DND-41 (cell line): ENCODE data around the gene LHFPL4.
"Not testable (repeated sequence)": the region's sequence is repeated elsewhere in the genome, so short reads cannot be mapped to it uniquely, and the experiment has no call there.

ENCODE experiments used
- ATAC-seq: fragments of 200-7000 bp; cut with Tn5 transposase; 3 replicates; pipeline ENCODE4 v1.9.1; 2021; ENCODE audit warnings: low read depth; ENCODE audit not compliant: insufficient read depth
- DNase-seq: peaks from one replicate; pipeline ENCODE4 v3.0.0-alpha.2; 2020
- H2AFZ ChIP-seq: 2 replicates; pipeline ENCODE4 v1.6.0; 2012; ENCODE audit warnings: low read depth, low read length
- H3K27ac ChIP-seq: 2 replicates; pipeline ENCODE4 v1.5.1; 2012; ENCODE audit warnings: low read length, inconsistent platforms
- H3K27me3 ChIP-seq: fragments of 200-600 bp; sonication (generic); 2 replicates; pipeline ENCODE4 v1.6.0; 2012; ENCODE audit warnings: low read length, mild to moderate bottlenecking, inconsistent platforms; ENCODE audit not compliant: insufficient read depth, poor library complexity
- H3K36me3 ChIP-seq: 2 replicates; pipeline ENCODE4 v1.5.1; 2012; ENCODE audit warnings: low read length, inconsistent platforms; ENCODE audit not compliant: insufficient read depth
- H3K4me1 ChIP-seq: 2 replicates; pipeline ENCODE4 v1.5.1; 2012; ENCODE audit warnings: mild to moderate bottlenecking, low read length; ENCODE audit not compliant: insufficient read depth
- H3K4me2 ChIP-seq: 2 replicates; pipeline ENCODE4 v1.6.0; 2012; ENCODE audit warnings: mild to moderate bottlenecking, moderate library complexity, low read length, inconsistent platforms; ENCODE audit not compliant: insufficient read depth
- H3K4me3 ChIP-seq, 2 experiments: fragments of 200-600 bp in 1 of 2; shearing (Covaris generic) in 1 of 2; 2 replicates each; pipeline ENCODE4 v1.5.1; 2012 to 2016; ENCODE audit warnings: inconsistent platforms in 2 of 2, low read length in 2 of 2, mild to moderate bottlenecking in 2 of 2, low read depth in 1 of 2, moderate library complexity in 1 of 2
- H3K79me2 ChIP-seq: 2 replicates; pipeline ENCODE4 v1.6.0; 2012; ENCODE audit warnings: low read length, inconsistent platforms; ENCODE audit not compliant: insufficient read depth
- H3K9ac ChIP-seq: 2 replicates; pipeline ENCODE4 v1.6.0; 2012; ENCODE audit warnings: low read depth, mild to moderate bottlenecking, inconsistent platforms, low read length, moderate library complexity
- H3K9me3 ChIP-seq: 2 replicates; pipeline ENCODE4 v1.5.1; 2012; ENCODE audit warnings: low read length, moderate library complexity, mild to moderate bottlenecking, inconsistent platforms; ENCODE audit not compliant: insufficient read depth, severe bottlenecking
- H4K20me1 ChIP-seq: 2 replicates; pipeline ENCODE4 v1.6.0; 2012; ENCODE audit warnings: low read length; ENCODE audit not compliant: insufficient read depth
- CTCF ChIP-seq: IDR thresholded peaks from 2 replicates; pipeline ENCODE4 v1.5.1; 2012; ENCODE audit warnings: borderline replicate concordance, low read length, moderate library complexity, mild to moderate bottlenecking; ENCODE audit not compliant: poor library complexity, severe bottlenecking; ENCODE audit errors: extremely low read depth
- EZH2 ChIP-seq: IDR thresholded peaks from 3 replicates; pipeline ENCODE4 v1.6.1; 2012; ENCODE audit warnings: borderline replicate concordance, low read depth, mild to moderate bottlenecking, moderate library complexity, low read length, inconsistent platforms; ENCODE audit not compliant: severe bottlenecking

The LHFPL4 gene

GRCh38 chr3:9496893-9497292, 56.7 kb downstream of the LHFPL4 start:
- DNase-seq = no peak
- TF ChIP-seq CTCF = no peak
- no peak for TF ChIP-seq EZH2

GRCh38 chr3:9494036-9494435, 59.6 kb downstream of the LHFPL4 start:
- H3K4me2 ChIP-seq, H3K27ac ChIP-seq, H3K9ac ChIP-seq, H2AFZ ChIP-seq, DNase-seq, H4K20me1 ChIP-seq, H3K4me1 ChIP-seq, ATAC-seq, H3K27me3 ChIP-seq, H3K79me2 ChIP-seq, H3K4me3 ChIP-seq, H3K36me3 ChIP-seq, H3K9me3 ChIP-seq: not testable (repeated sequence)

More at GRCh38 chr3:9496893-9497292, 56.7 kb downstream of the LHFPL4 start:
- H2AFZ ChIP-seq = no peak overlapping the region
- no peak overlapping the region for H3K4me3 ChIP-seq
- no peak for ATAC-seq
- no peak overlapping the region for H3K27ac ChIP-seq
- no peaks in the 10 kb centered on the region for H3K79me2 ChIP-seq
- no peak overlapping the region for H3K4me2 ChIP-seq
- no peaks in the 10 kb centered on the region for H3K36me3 ChIP-seq
- H4K20me1 ChIP-seq = 0 out of 2 replicates have a peak, but pooled peaks cover 4% of the 10 kb centered on the region
- no peaks in the 10 kb centered on the region for H3K9me3 ChIP-seq
- no peaks in the 10 kb centered on the region for H3K4me1 ChIP-seq
- H3K9ac ChIP-seq = no peak overlapping the region
- peaks cover 18% of the 10 kb centered on the region for H3K27me3 ChIP-seq

- H3K4me1 ChIP-seq = no peaks in the 10 kb centered on the region
- no peak overlapping the region for H3K4me2 ChIP-seq
- H3K79me2 ChIP-seq = no peaks in the 10 kb centered on the region
- H3K27ac ChIP-seq = no peak overlapping the region
- no peaks in the 10 kb centered on the region for H4K20me1 ChIP-seq
- ATAC-seq (no peak), DNase-seq (no peak)
- TF ChIP-seq CTCF (no peak), EZH2 (no peak)
- H3K9ac ChIP-seq = no peak overlapping the region
- H3K4me3 ChIP-seq = no peak overlapping the region
- H3K9me3 ChIP-seq = peaks cover 3% of the 10 kb centered on the region
- H3K27me3 ChIP-seq = no peaks in the 10 kb centered on the region
- H3K36me3 ChIP-seq = no peaks in the 10 kb centered on the region
- H2AFZ ChIP-seq = no peak overlapping the region
Measured at GRCh38 chr3:9491506-9491905, 62.1 kb downstream of the LHFPL4 start.

GRCh38 chr3:9485248-9485647, 68.4 kb downstream of the LHFPL4 start:
- Histone ChIP-seq H3K36me3 (peaks cover 28% of the 10 kb centered on the region), H3K27ac (no peak overlapping the region), H3K4me2 (no peak overlapping the region), H3K27me3 (no peaks in the 10 kb centered on the region), H3K79me2 (no peaks in the 10 kb centered on the region), H3K9me3 (peaks cover 3% of the 10 kb centered on the region), H3K4me3 (no peak overlapping the region), H3K9ac (no peak overlapping the region), H4K20me1 (no peaks in the 10 kb centered on the region), H3K4me1 (no peaks in the 10 kb centered on the region), H2AFZ (no peak overlapping the region)
- no peak for TF ChIP-seq EZH2
- no peak for TF ChIP-seq CTCF
- no peak for DNase-seq
- ATAC-seq = no peak
